Mesodermal cell (in vitro differentiated cells): ENCODE measurements around the gene ODAD2.
"Not testable (repeated sequence)": the region's sequence is repeated elsewhere in the genome, so short reads cannot be mapped to it uniquely, and the experiment has no call there.

ENCODE experiments used
- H3K27ac ChIP-seq: 2 replicates; pipeline ENCODE4 v1.7.0; 2013; ENCODE audit warnings: mild to moderate bottlenecking, low read depth, low read length, moderate library complexity; ENCODE audit not compliant: severe bottlenecking
- H3K36me3 ChIP-seq: 2 replicates; pipeline ENCODE4 v1.7.1; 2013; ENCODE audit warnings: mild to moderate bottlenecking, low read length, moderate library complexity; ENCODE audit not compliant: control insufficient read depth, insufficient read depth
- H3K4me1 ChIP-seq: one replicate; pipeline ENCODE4 v1.7.1; 2013; ENCODE audit warnings: mild to moderate bottlenecking, low read length; ENCODE audit not compliant: insufficient read depth, control insufficient read depth, poor library complexity, severe bottlenecking
- H3K4me3 ChIP-seq: 2 replicates; pipeline ENCODE4 v1.7.0; 2013; ENCODE audit warnings: low read length, control low read depth, mild to moderate bottlenecking; ENCODE audit not compliant: insufficient read depth, poor library complexity, severe bottlenecking; ENCODE audit errors: extremely low read depth
- H3K9me3 ChIP-seq: 2 replicates; pipeline ENCODE4 v1.7.1; 2013; ENCODE audit warnings: mild to moderate bottlenecking, low read length, moderate library complexity; ENCODE audit not compliant: control insufficient read depth
- WGBS, 2 experiments: methylation state at CpG; one replicate each; pipeline ENCODE4 v1.1.5; 2013; ENCODE audit warnings: missing lambda C conversion rate in 2 of 2; ENCODE audit not compliant: insufficient coverage in 2 of 2; 5-methylcytosine and 5-hydroxymethylcytosine counted together

Gene ODAD2

GRCh38 chr10:28008054-28008453 is 9.2 kb upstream of the ODAD2 start:
- Histone ChIP-seq H3K4me1 (no peaks in the 10 kb centered on the region), H3K9me3 (no peaks in the 10 kb centered on the region), H3K27ac (no peak overlapping the region), H3K4me3 (no peak overlapping the region), H3K36me3 (no peaks in the 10 kb centered on the region)
- no CpG with 5 or more reads among the region's 3 CpGs for WGBS, 2 experiments

GRCh38 chr10:28001353-28001752 is 2.5 kb upstream of the ODAD2 start:
- 88 to 90% methylated on average over 6 of the region's 7 CpGs for WGBS, 2 experiments

GRCh38 chr10:27998178-27998953 is 513 bp downstream of the ODAD2 start:
- Histone ChIP-seq H3K27ac (no peak overlapping the region), H3K36me3 (no peaks in the 10 kb centered on the region), H3K4me3 (peak overlapping the region; percentile 54), H3K4me1 (no peaks in the 10 kb centered on the region), H3K9me3 (no peaks in the 10 kb centered on the region)
- WGBS, 2 experiments, result 0% methylated on average over 46 to 52 of the region's 62 CpGs

More at GRCh38 chr10:28001353-28001752, 2.5 kb upstream of the ODAD2 start:
- H3K9me3 ChIP-seq, result no peaks in the 10 kb centered on the region
- no peak overlapping the region for H3K27ac ChIP-seq
- no peaks in the 10 kb centered on the region for H3K4me1 ChIP-seq
- H3K4me3 ChIP-seq, result no peak overlapping the region
- no peaks in the 10 kb centered on the region for H3K36me3 ChIP-seq

GRCh38 chr10:27997865-27998177 is 1.1 kb downstream of the ODAD2 start:
- Histone ChIP-seq H3K4me3 (peak overlapping the region; percentile 54), H3K9me3 (no peaks in the 10 kb centered on the region), H3K4me1 (no peaks in the 10 kb centered on the region), H3K27ac (no peak overlapping the region), H3K36me3 (no peaks in the 10 kb centered on the region)
- 0% methylated on average over 1 to 2 of the region's 5 CpGs for WGBS, 2 experiments

- no CpG with 5 or more reads among the region's 2 CpGs for WGBS, 2 experiments
- Histone ChIP-seq H3K4me1 (no peaks in the 10 kb centered on the region), H3K4me3 (no peak overlapping the region), H3K36me3 (no peaks in the 10 kb centered on the region), H3K9me3 (no peaks in the 10 kb centered on the region), H3K27ac (no peak overlapping the region)
Observed at GRCh38 chr10:27995311-27995710, 3.6 kb downstream of the ODAD2 start.

GRCh38 chr10:27989357-27989756 is 9.5 kb downstream of the ODAD2 start:
- not testable (repeated sequence) for H3K4me3 ChIP-seq, H3K36me3 ChIP-seq, H3K4me1 ChIP-seq, H3K9me3 ChIP-seq, H3K27ac ChIP-seq
- 86 to 100% methylated on average over 1 of the region's 2 CpGs for WGBS, 2 experiments

GRCh38 chr10:27986821-27987220 is 12.1 kb downstream of the ODAD2 start:
- Histone ChIP-seq H3K4me3 (no peak overlapping the region), H3K36me3 (no peaks in the 10 kb centered on the region), H3K4me1 (no peaks in the 10 kb centered on the region), H3K27ac (no peak overlapping the region), H3K9me3 (no peaks in the 10 kb centered on the region)
- 70% methylated on average over 1 of the region's 1 CpG; no CpG with 5 or more reads in 1 of the 2 experiments for WGBS, 2 experiments

GRCh38 chr10:27982875-27983543 is 15.9 kb downstream of the ODAD2 start:
- 66 to 88% methylated on average over 3 to 5 of the region's 6 CpGs for WGBS, 2 experiments
- H3K9me3 ChIP-seq, result no peaks in the 10 kb centered on the region

GRCh38 chr10:27981744-27982143 is 17.1 kb downstream of the ODAD2 start:
- no peaks in the 10 kb centered on the region for H3K9me3 ChIP-seq
- H3K27ac ChIP-seq, result no peak overlapping the region
- 81 to 100% methylated on average over 2 to 3 of the region's 4 CpGs for WGBS, 2 experiments
- H3K36me3 ChIP-seq, result no peaks in the 10 kb centered on the region
- H3K4me1 ChIP-seq, result no peaks in the 10 kb centered on the region
- H3K4me3 ChIP-seq, result no peak overlapping the region

More at GRCh38 chr10:27982875-27983543, 15.9 kb downstream of the ODAD2 start:
- no peaks in the 10 kb centered on the region for H3K36me3 ChIP-seq
- H3K4me1 ChIP-seq, result no peaks in the 10 kb centered on the region
- H3K27ac ChIP-seq, result no peak overlapping the region
- no peak overlapping the region for H3K4me3 ChIP-seq

GRCh38 chr10:27970795-27971194 is 28.1 kb downstream of the ODAD2 start:
- not testable (repeated sequence) for H3K4me3 ChIP-seq, H3K27ac ChIP-seq, H3K36me3 ChIP-seq, H3K4me1 ChIP-seq, H3K9me3 ChIP-seq
- 83% methylated on average over 1 of the region's 1 CpG; no CpG with 5 or more reads in 1 of the 2 experiments for WGBS, 2 experiments

GRCh38 chr10:27969931-27970330 is 28.9 kb downstream of the ODAD2 start:
- WGBS, 2 experiments, result 90% methylated on average over 2 of the region's 7 CpGs; no CpG with 5 or more reads in 1 of the 2 experiments
- not testable (repeated sequence) for H3K9me3 ChIP-seq, H3K36me3 ChIP-seq, H3K4me3 ChIP-seq, H3K27ac ChIP-seq, H3K4me1 ChIP-seq
